Measurements from ENCODE around the gene CAPN5.

DNA sequence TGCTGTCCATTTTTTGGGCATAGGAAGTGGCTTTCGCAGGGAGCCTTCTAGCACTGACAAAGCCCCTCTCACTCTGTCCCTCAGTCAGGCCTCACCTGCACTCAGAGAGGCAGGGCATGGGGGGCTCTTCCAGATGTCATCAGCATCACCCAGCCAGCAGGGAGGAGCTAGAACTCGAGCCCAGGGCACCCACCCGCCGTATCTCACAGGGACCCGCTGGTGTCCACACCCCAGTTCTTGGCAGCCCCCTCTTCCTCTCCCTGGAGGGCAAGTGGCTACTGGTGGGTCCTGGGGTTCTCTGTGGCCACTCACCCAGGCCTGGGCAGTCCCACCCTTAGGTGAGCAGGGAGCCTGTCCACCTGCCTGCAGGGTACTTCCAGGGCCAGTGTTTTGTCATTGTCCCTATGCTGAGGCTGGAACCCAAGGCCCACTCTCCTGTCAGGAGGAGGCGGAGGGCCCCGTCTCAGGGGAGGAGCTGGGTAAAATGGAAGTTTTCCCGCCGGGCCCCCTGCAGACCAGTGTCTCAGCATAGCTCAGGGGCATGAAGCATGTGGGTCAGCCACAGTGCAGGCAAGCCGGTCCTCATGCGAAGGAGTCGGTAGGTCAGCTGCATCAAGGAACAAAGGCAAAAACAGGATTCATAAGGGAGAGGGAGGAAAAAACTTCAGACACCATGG lies 83.1 kb downstream of the CAPN5 start:
- no peak for TF ChIP-seq CTCF (IDR thresholded peaks at IDR 0.05)
- no peak for TF ChIP-seq POLR2A (IDR thresholded peaks at IDR 0.05)
